Neuron (in vitro differentiated cells): Measurements from ENCODE around the gene ADRA2C.
"Not testable (repeated sequence)": the region's sequence is repeated elsewhere in the genome, so short reads cannot be mapped to it uniquely, and the experiment has no call there.

Experiments
- H2AFZ ChIP-seq: one replicate; pipeline ENCODE4 v1.6.1; 2013; ENCODE audit warnings: low read depth, mild to moderate bottlenecking, inconsistent platforms, low read length, moderate library complexity
- H3K27me3 ChIP-seq: one replicate; pipeline ENCODE4 v1.6.1; 2013; ENCODE audit warnings: low read length; ENCODE audit not compliant: insufficient read depth
- H3K36me3 ChIP-seq: one replicate; pipeline ENCODE4 v1.6.1; 2013; ENCODE audit warnings: low read length; ENCODE audit not compliant: insufficient read depth
- H3K4me1 ChIP-seq: one replicate; pipeline ENCODE4 v1.6.1; 2013; ENCODE audit warnings: low read length; ENCODE audit not compliant: insufficient read depth
- H3K4me3 ChIP-seq: 2 replicates; pipeline ENCODE4 v1.5.1; 2013; ENCODE audit warnings: mild to moderate bottlenecking, low read length, moderate library complexity
- H3K9me3 ChIP-seq: one replicate; pipeline ENCODE4 v1.6.1; 2013; ENCODE audit warnings: low read length

The ADRA2C gene

DNA sequence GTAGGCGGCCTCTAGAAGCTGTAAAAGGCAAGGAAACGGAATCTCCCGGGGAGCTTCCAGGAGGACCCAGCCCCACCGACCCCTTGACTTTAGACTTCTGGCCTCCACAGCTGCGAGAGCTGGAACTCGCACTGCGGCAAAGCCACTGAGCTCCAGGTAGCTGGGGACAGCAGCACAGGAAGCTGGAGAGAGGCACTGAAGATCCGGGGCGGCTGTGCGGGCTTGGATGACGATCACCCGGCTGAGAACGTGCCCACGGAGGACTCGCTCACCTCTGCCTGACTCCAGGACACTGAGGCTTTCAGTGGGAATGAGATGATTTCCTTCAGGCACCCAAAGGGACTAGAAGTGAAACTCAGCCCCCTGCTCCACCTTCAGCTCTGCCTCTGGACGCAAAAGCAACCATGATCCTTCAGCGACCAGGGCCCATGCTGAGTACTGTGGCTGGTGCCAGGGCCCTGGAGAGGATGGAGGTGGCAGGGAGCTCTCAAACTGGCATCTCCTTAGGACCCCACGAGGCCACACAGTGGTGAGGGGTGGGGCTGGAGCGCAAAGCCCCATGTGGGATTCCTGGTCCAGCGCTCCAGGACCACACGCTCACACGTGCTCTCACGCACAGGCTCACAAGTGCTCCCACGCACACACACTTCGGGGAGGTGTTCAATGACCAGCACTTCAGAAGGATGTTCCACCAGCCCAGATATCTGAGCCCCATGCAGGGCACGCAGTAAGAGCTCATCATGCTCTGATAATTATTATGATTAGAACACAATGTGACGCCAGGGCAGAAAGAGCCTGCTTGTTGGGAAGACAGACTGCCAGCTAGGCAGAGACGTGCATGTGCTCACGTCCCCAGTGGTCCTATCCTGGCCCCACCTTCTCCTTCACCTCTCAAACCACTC lies 47.2 kb downstream of the ADRA2C start:
- Histone ChIP-seq H3K4me3 (no peak overlapping the region), H3K36me3 (no peaks in the 10 kb centered on the region), H3K4me1 (no peaks in the 10 kb centered on the region), H3K27me3 (peaks cover 12% of the 10 kb centered on the region), H3K9me3 (no peaks in the 10 kb centered on the region), H2AFZ (no peak overlapping the region)

DNA sequence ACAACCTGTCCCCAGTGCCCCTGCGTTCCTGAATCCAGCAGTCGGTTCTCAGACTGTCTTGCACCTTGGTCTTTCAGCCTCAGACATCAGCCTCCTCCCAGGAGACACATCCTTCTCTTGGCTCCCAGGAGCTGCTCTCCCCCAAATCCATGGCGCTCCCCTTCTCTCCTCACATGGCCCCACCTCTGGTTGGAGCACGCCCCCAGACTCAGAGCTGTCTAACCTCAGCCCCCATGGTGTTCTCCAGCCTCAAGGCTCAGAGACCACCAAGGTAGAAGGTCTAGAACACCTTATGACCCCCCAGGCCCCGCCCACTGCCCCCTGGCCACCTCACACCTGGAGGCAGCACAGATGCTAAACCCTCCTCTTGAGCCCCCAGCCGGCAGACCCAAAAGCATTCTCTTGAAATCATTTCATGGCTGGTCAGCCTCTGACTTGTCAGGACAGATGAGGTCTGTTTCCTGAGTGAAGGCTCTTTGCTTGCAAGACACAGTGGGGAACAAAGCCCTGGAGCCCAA lies 47.9 kb downstream of the ADRA2C start:
- Histone ChIP-seq H3K4me3 (no peak overlapping the region), H2AFZ (no peak overlapping the region), H3K27me3 (peaks cover 7% of the 10 kb centered on the region), H3K9me3 (no peaks in the 10 kb centered on the region), H3K4me1 (no peaks in the 10 kb centered on the region), H3K36me3 (no peaks in the 10 kb centered on the region)

DNA sequence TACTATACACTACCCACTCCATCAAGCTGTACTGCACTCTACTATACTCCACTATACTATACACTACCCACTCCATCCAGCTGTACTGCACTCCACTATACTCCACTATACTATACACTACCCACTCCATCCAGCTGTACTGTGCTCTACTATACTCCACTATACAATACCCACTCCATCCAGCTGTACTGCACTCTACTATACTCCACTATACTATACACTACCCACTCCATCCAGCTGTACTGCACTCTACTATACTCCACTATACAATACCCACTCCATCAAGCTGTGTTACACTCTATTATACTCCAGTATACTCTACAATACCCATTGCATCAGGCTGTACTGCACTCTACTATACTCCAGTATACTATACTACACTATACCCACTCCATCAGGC lies 48.7 kb downstream of the ADRA2C start:
- H3K4me3 ChIP-seq, H3K9me3 ChIP-seq, H3K36me3 ChIP-seq, H2AFZ ChIP-seq, H3K27me3 ChIP-seq, H3K4me1 ChIP-seq: not testable (repeated sequence)

DNA sequence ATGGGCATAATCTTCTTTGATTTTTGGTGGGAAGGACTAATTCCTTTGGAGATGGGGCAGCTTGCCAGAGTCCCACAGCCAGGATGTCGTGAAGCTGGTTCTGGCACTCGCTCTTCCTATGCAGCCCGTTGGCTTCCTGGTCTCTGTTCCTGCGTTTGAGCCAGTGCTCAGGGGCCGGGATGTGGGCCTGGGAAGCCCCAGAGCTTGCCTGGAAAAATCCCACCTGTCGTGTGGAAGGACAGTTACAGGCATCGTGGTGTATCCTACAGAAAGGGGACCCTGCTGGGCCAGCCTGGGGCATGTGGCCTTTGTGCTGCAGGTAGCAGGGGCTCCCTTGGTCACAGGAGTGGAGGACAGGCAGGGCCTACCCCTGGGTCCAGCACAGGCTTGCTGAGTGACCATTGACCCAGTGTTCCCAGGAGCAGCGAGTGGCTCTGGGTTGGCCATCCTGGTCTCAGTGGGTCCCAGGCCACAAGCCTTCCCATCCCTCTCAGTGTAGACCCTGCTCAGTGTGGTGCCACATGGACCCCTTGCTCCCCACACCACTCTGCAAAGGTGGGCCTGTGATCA lies 50.2 kb downstream of the ADRA2C start:
- Histone ChIP-seq H3K9me3 (no peaks in the 10 kb centered on the region), H2AFZ (no peak overlapping the region), H3K36me3 (no peaks in the 10 kb centered on the region), H3K4me3 (no peak overlapping the region), H3K27me3 (peaks cover 7% of the 10 kb centered on the region), H3K4me1 (no peaks in the 10 kb centered on the region)

DNA sequence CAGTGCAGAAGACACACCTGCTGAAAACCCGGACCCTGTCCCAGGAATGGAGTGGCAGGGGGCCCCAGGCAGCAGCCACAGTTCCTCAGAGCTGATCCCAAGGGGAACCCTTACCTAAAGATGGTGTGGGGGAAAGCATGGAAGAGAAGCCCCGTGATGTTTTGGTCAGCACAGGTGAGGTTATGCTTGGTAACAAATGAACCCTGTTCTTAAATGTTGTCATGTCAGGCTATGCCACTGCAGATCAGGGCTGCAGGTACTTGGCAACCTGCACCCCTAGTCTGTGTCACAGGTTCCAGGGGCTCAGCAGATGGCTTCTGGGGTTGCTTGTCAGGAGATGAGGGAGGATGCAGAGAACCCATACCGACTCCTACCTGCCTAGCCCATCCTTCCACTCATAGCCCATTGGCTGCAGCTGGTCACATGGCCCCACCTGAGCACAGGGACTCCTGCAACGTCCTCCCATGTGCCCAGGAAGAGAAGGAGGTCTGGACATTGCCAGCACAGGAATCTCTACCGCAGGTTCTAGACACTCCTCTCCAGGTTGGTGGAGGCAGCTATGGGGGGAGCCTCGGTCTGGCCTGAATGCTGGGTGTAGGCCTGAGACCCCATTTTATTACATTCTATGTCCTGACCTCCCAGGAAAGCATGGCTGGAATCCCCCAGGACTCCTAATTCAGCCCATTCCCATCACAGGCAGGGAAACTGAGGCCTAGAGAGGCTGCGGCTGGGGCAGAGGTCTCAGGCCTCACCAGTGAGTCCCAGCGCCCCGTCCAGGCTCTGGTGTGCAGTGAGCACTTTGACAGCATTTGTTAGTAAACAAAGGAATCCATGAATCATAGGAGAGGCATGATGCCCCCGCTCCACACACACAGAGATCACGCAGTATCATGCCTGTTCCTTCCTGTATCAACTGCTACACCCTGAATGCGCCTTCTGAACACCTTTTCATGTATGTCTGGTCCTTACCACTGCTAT lies 51.1 kb downstream of the ADRA2C start:
- peaks cover 10% of the 10 kb centered on the region for H3K27me3 ChIP-seq
- no peak overlapping the region for H2AFZ ChIP-seq
- no peak overlapping the region for H3K4me3 ChIP-seq
- no peaks in the 10 kb centered on the region for H3K36me3 ChIP-seq
- no peaks in the 10 kb centered on the region for H3K4me1 ChIP-seq
- H3K9me3 ChIP-seq: no peaks in the 10 kb centered on the region
